Duodenal mucosa (tissue), 2 donors: ENCODE data around the gene FAM240B.

Experiments
- H3K27ac ChIP-seq: one replicate; pipeline ENCODE4 v1.7.0; 2013; ENCODE audit warnings: low read depth, low read length
- H3K27me3 ChIP-seq, 2 donors: one replicate each; pipeline ENCODE4 v1.7.0; 2013; ENCODE audit warnings: low read length in 2 of 2, control low read depth in 1 of 2; ENCODE audit not compliant: insufficient read depth in 2 of 2, control insufficient read depth in 1 of 2
- H3K36me3 ChIP-seq, 2 donors: one replicate each; pipeline ENCODE4 v1.7.0; 2013; ENCODE audit warnings: low read length in 2 of 2, control low read depth in 1 of 2; ENCODE audit not compliant: insufficient read depth in 2 of 2, control insufficient read depth in 1 of 2
- H3K4me1 ChIP-seq, 2 donors: one replicate each; pipeline ENCODE4 v1.7.0; 2013; ENCODE audit warnings: low read length in 2 of 2, control low read depth in 1 of 2; ENCODE audit not compliant: insufficient read depth in 2 of 2, control insufficient read depth in 1 of 2
- H3K4me3 ChIP-seq, 2 donors: one replicate each; pipeline ENCODE4 v1.7.0; 2013; ENCODE audit warnings: low read length in 2 of 2, low read depth in 1 of 2
- H3K9ac ChIP-seq, 2 donors: one replicate each; pipeline ENCODE4 v1.7.0; 2013; ENCODE audit warnings: low read length in 2 of 2, low read depth in 1 of 2
- H3K9me3 ChIP-seq, 2 donors: one replicate each; pipeline ENCODE4 v1.7.0; 2013; ENCODE audit warnings: low read length in 2 of 2, control low read depth in 1 of 2; ENCODE audit not compliant: control insufficient read depth in 1 of 2

The FAM240B gene

DNA sequence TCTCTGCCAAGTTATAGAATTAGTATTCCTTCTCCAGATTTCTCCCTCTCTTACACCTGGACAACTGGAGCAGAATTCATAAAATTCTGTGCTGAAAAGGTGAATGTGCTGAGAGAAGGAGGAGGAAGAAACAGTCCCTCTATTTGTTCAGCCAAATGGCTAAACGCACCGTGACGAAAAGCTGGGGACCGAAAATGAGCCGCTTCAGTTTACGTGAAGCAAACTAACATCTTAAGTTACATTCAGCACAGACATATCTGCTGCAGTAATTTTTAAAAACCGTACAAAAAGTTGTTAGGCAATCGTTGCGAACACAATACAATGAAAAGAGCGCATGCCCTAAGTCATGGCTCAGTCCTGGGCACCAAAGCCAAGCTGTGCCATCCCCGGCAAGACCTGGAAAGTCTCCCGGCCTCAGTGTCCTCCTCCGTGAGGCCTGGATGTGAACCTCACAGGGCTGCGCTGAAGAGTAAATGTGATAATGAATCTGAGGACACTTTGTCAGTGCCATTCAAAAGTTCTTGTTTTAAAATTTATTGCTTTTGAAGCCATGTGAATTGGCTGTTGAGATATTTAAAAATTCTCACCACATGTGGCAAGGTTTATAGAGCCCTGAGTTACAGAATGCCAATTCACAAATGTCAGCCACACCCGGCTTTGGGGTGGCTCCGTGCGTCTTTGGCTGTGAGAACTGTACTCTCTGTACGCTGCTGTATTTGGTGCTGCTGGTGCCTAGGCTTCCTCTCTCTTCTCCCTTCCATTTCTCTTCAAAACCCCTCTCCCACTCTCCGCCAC, 46.3 kb downstream of the FAM240B start:
- H3K9ac ChIP-seq, result no peak overlapping the region
- no peaks in the 10 kb centered on the region for H3K4me1 ChIP-seq
- H3K27ac ChIP-seq, result no peak overlapping the region
- no peaks in the 10 kb centered on the region for H3K9me3 ChIP-seq
- H3K36me3 ChIP-seq, result no peaks in the 10 kb centered on the region
- no peaks in the 10 kb centered on the region for H3K27me3 ChIP-seq
- H3K4me3 ChIP-seq, result no peak overlapping the region

DNA sequence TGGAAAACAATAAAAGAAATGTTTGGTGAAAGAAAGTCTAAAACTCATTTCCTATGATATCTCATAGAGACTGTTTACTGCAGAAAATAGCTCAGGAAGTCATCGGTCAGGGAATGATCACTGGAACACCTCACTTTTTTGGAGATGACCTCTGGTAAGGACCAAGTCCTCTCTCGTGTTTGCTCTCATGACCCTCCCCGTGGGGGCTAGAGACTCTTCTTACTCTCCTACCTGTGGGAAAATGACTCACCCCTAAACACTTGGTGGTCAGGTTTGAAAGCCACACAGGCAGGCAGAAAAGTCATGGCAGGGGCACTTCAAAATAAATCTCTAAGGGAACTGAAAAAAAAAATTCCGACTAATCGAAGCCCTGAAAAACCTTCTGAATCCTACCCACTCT, 48.2 kb downstream of the FAM240B start:
- H3K9me3 ChIP-seq, result no peaks in the 10 kb centered on the region
- no peak overlapping the region for H3K27ac ChIP-seq
- no peak overlapping the region for H3K4me3 ChIP-seq
- H3K9ac ChIP-seq, result no peak overlapping the region
- no peaks in the 10 kb centered on the region for H3K4me1 ChIP-seq
- no peaks in the 10 kb centered on the region for H3K27me3 ChIP-seq
- no peaks in the 10 kb centered on the region for H3K36me3 ChIP-seq

DNA sequence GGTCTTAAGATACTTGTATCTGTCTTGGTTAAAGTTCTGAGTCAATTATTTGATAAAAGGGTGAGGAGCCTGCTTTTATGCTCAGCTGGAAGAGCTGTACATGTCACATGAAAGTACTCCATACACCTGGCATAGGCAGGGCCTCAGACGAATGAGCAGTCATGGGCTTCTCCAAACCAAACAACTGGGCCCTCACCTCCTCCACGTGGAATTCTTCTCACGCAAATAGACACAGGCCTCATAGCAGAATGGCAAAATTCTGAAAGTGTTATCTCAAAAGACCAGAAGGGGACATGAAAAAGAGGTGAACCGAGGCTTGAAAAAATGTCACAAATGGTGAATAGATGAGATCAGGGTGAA, 48.6 kb downstream of the FAM240B start:
- no peaks in the 10 kb centered on the region for H3K36me3 ChIP-seq
- H3K9me3 ChIP-seq, result no peaks in the 10 kb centered on the region
- no peak overlapping the region for H3K9ac ChIP-seq
- H3K27me3 ChIP-seq, result no peaks in the 10 kb centered on the region
- no peak overlapping the region for H3K27ac ChIP-seq
- no peak overlapping the region for H3K4me3 ChIP-seq
- H3K4me1 ChIP-seq, result no peaks in the 10 kb centered on the region

DNA sequence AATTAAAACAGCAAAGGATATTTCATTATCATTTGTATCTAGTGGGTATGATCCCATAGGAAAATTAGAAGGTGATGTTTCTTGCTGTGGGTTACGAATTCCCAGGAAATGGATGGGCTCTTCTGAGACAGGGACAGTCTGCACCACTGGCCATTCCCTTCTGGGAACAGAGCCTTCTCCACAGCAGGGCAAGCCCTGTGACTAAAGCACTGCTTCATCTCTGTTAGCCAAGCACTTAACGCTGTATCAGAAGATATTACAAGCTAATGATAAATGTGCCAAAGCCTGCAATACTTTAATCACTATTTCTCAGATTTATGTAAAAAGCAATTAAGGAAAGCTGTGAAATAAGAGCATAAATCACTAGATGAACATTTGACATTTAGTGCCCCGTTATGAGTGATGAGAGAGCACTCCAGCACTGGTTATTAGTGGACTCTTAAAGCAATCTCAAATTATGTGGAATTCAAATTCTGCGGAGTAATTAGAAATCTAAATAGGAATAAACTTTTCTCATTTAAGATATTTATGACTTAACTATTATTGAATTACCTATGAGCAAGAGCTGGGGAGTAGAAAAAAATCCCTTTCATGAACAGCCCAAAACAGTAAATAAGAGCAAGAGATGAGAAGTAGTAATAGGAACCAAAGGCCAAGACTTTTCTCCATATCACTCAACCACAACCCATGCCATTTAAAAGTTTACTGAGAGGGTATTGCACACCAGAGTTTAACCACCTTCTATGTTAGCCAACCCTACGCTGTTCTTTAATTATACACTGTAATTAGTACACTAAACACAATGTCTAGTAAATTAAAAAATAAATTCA, 49.2 kb downstream of the FAM240B start:
- H3K9ac ChIP-seq, result no peak overlapping the region
- H3K27ac ChIP-seq, result no peak overlapping the region
- no peaks in the 10 kb centered on the region for H3K4me1 ChIP-seq
- no peaks in the 10 kb centered on the region for H3K27me3 ChIP-seq
- no peaks in the 10 kb centered on the region for H3K9me3 ChIP-seq
- H3K36me3 ChIP-seq, result no peaks in the 10 kb centered on the region
- H3K4me3 ChIP-seq, result no peak overlapping the region

DNA sequence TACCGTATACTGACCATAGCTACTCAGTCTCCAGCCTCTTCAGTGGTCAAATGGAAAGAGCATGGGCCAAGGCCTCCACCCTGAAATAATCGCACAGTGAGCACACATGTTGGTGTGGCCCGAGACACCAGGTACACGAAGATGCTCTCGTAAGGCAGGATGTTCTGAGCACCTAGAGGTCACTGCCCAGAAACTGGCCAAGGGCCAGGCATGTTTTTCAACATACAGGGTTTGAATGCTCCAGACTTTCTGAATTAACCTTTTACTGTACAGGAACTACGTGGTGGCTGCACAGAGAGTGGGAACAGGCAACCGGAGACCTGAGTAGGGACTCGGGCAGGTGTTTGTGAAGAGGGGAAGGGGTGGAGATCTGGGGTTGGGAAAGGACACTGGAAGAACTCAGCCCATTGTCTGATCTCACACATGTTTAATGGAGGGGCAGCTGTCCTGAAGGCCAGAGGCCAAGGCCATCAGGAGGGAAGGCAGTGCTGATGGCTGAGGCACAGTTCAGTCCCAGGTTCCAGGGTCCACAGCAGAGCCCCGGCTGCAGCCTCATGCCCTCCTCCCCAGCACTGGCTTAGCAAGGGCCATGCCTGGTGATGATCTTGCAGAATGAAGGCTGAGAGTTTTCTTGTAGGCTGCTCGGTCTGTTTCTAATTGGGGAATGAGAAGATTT, 51.0 kb downstream of the FAM240B start:
- Histone ChIP-seq H3K4me3 (no peak overlapping the region), H3K36me3 (no peaks in the 10 kb centered on the region), H3K27me3 (no peaks in the 10 kb centered on the region), H3K4me1 (no peaks in the 10 kb centered on the region), H3K9me3 (no peaks in the 10 kb centered on the region), H3K27ac (no peak overlapping the region), H3K9ac (no peak overlapping the region)

DNA sequence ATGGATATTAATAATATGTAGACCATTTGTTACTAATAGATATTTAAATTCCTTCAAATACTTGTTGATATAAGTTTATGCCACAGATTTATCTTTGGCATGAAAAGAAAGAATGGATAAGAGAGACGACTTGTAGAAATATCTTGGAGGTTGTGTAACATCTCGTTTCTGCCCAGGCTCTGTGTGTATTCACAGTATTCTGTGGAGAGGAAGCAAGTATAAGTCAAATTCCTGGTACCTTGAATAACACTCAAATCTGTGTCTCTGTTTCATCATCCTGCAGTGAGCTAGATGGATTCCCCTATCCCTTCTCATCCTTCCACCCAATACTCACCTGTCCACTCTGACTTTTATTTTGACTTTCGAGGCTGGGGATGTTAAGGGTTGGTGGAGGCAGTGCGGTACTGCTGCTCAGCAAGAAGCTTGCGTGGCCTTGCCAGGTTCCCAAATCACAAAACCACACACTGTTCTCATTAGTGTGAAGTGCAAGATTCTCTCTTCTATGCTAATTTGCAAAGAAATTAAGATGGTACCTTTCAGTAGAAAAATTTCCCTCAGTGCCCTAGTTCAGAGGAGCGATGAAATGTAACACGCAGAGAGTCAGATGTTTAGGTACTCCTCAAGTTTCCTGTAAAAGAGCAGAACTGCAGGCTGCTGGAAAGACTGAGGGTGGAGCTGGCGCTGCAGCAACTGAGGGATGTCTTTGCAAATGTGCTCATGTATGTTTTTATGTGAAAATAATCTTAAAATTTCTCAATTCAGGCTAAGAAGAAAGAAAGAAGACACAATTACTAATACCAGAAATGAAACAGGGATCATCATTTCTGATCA, 57.0 kb downstream of the FAM240B start:
- H3K4me1 ChIP-seq, result no peaks in the 10 kb centered on the region
- no peaks in the 10 kb centered on the region for H3K27me3 ChIP-seq
- no peak overlapping the region for H3K4me3 ChIP-seq
- H3K9me3 ChIP-seq, result no peaks in the 10 kb centered on the region
- H3K27ac ChIP-seq, result no peak overlapping the region
- no peak overlapping the region for H3K9ac ChIP-seq
- no peaks in the 10 kb centered on the region for H3K36me3 ChIP-seq

DNA sequence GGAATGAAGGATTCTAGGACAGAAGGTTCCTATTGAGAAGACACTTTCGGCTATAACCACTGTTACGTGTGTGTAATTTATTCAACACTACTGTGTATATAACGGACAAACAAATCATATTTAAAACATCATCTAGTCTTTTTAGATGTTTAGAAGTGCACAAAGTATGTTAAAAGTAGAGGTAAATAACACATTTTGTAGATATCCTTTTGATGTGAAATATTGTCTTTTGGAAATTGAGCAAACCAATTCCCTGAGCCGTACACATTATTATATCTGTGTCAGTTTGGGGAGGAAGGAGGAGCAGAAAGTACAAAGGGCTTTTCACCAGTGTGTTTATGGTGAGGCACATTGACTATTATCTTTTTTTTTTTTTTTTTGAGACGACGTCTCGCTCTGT, 60.4 kb downstream of the FAM240B start:
- no peak overlapping the region for H3K4me3 ChIP-seq
- no peak overlapping the region for H3K27ac ChIP-seq
- H3K9ac ChIP-seq, result no peak overlapping the region
- H3K36me3 ChIP-seq, result no peaks in the 10 kb centered on the region
- no peaks in the 10 kb centered on the region for H3K4me1 ChIP-seq
- peaks cover 0 to 1% of the 10 kb centered on the region in 2 donors for H3K27me3 ChIP-seq
- no peaks in the 10 kb centered on the region for H3K9me3 ChIP-seq

DNA sequence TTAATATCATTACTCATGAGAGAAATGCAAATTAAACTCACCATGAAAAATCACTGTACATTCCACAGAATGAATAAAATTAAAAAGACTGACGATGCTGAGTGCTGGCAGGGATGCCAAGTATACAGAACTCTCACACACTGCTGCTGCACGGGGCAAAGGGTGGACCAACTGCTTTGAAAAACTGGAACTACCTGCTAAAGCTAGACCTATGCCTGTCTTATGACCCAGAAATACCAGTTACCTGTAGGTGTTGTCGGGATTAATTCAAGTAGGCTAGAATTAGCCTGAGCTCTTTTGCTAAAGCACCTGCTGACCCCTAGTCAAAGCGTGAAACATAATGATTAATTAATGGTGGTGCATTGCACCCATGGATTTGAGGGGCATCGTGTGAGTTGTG, 63.0 kb downstream of the FAM240B start:
- Histone ChIP-seq H3K36me3 (no peaks in the 10 kb centered on the region), H3K9ac (no peak overlapping the region), H3K4me3 (no peak overlapping the region), H3K4me1 (no peaks in the 10 kb centered on the region), H3K27ac (no peak overlapping the region), H3K9me3 (no peaks in the 10 kb centered on the region), H3K27me3 (peaks cover 0 to 4% of the 10 kb centered on the region in 2 donors)

DNA sequence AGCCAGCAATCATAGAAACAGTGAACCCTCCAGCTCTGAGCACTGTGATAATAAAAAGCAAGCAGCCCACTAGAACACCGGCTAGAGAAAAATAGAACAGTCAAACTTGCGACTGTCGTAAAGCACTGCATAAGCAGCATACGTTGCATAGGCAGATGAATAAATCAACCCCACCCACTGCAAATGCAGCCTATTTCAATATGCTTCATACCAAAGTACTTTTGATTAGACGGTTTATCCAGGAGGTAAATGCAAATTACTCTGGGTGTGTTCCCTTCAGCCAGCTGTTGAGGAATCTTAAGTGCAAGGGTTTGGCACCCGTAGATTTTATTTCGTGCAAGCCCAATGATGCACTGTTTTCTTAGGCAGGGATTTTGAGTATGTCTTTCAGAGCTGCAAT, 67.4 kb downstream of the FAM240B start:
- Histone ChIP-seq H3K4me1 (no peaks in the 10 kb centered on the region), H3K9me3 (no peaks in the 10 kb centered on the region), H3K27me3 (peaks cover 0 to 4% of the 10 kb centered on the region in 2 donors), H3K9ac (no peak overlapping the region), H3K27ac (no peak overlapping the region), H3K4me3 (no peak overlapping the region), H3K36me3 (no peaks in the 10 kb centered on the region)
